Ishikawa (cell line): Measurements from ENCODE around the gene GCN1.

Experiments used
- CEBPB ChIP-seq: IDR thresholded peaks from 2 replicates; pipeline ENCODE4 v1.6.1; 2012
- CREB1 ChIP-seq: IDR thresholded peaks from 2 replicates; pipeline ENCODE4 v1.6.1; 2012; ENCODE audit warnings: low read depth
- EGR1 ChIP-seq: IDR thresholded peaks from 2 replicates; pipeline ENCODE4 v1.6.1; 2012
- EP300 ChIP-seq: IDR thresholded peaks from 2 replicates; pipeline ENCODE4 v1.6.1; 2012; ENCODE audit warnings: borderline replicate concordance
- FOXM1 ChIP-seq: IDR thresholded peaks from 2 replicates; pipeline ENCODE4 v1.6.1; 2012; ENCODE audit warnings: low read depth, borderline replicate concordance
- MAX ChIP-seq: IDR thresholded peaks from 2 replicates; pipeline ENCODE4 v1.6.1; 2012
- NFIC ChIP-seq: IDR thresholded peaks from 2 replicates; pipeline ENCODE4 v1.6.1; 2012
- RAD21 ChIP-seq: IDR thresholded peaks from 2 replicates; pipeline ENCODE4 v1.6.1; 2012; ENCODE audit warnings: low read depth
- REST ChIP-seq: IDR thresholded peaks from 2 replicates; pipeline ENCODE4 v1.6.1; 2012; ENCODE audit warnings: low read depth, mild to moderate bottlenecking
- TAF1 ChIP-seq: IDR thresholded peaks from 2 replicates; pipeline ENCODE4 v1.6.1; 2012; ENCODE audit warnings: low read depth, mild to moderate bottlenecking
- TCF12 ChIP-seq: IDR thresholded peaks from 2 replicates; pipeline ENCODE4 v1.6.1; 2012; ENCODE audit warnings: low read depth
- TEAD4 ChIP-seq: IDR thresholded peaks from 2 replicates; pipeline ENCODE4 v1.6.1; 2012
- USF1 ChIP-seq: IDR thresholded peaks from 2 replicates; pipeline ENCODE4 v1.6.1; 2012
- YY1 ChIP-seq: IDR thresholded peaks from 2 replicates; pipeline ENCODE4 v1.6.1; 2012; ENCODE audit warnings: low read depth
- ZBTB7A ChIP-seq: IDR thresholded peaks from 2 replicates; pipeline ENCODE4 v1.6.1; 2012; ENCODE audit warnings: low read depth

GCN1 gene

GRCh38 chr12:120181991-120182631 lies 12.4 kb downstream of the GCN1 start:
- TF ChIP-seq CREB1 (no peak), CEBPB (peak; percentile 95), TEAD4 (peak; percentile 60; the same call in 1 of the 2 replicates)

- TF ChIP-seq NFIC (no peak), MAX (no peak), YY1 (no peak), EP300 (no peak), TAF1 (no peak), CEBPB (no peak), EGR1 (no peak), USF1 (no peak), REST (no peak), RAD21 (no peak), FOXM1 (no peak), ZBTB7A (no peak), CREB1 (no peak)
Measured at GRCh38 chr12:120180975-120181374, 13.5 kb downstream of the GCN1 start.

- TF ChIP-seq MAX, result no peak
- no peak for TF ChIP-seq TCF12
- TF ChIP-seq TEAD4, result no peak
- no peak for TF ChIP-seq CEBPB
- no peak for TF ChIP-seq YY1
- TF ChIP-seq CREB1, result no peak
- no peak for TF ChIP-seq TAF1
- TF ChIP-seq FOXM1, result no peak
- TF ChIP-seq REST, result no peak
- no peak for TF ChIP-seq EP300
- TF ChIP-seq ZBTB7A, result no peak
- TF ChIP-seq NFIC, result no peak
- TF ChIP-seq RAD21, result no peak
- no peak for TF ChIP-seq USF1
- no peak for TF ChIP-seq EGR1
Measured at GRCh38 chr12:120175537-120175936, 19.0 kb downstream of the GCN1 start.

- no peak for TF ChIP-seq EGR1
- TF ChIP-seq RAD21, result no peak
- TF ChIP-seq REST, result no peak
- no peak for TF ChIP-seq FOXM1
- TF ChIP-seq TEAD4, result no peak
- no peak for TF ChIP-seq YY1
- no peak for TF ChIP-seq ZBTB7A
- TF ChIP-seq CEBPB, result no peak
- no peak for TF ChIP-seq EP300
- no peak for TF ChIP-seq CREB1
Measured at GRCh38 chr12:120175062-120175461, 19.5 kb downstream of the GCN1 start.

GRCh38 chr12:120172053-120172452 lies 22.5 kb downstream of the GCN1 start:
- TF ChIP-seq CEBPB, result no peak
- TF ChIP-seq TCF12, result no peak
- TF ChIP-seq RAD21, result no peak
- no peak for TF ChIP-seq TAF1
- no peak for TF ChIP-seq MAX
- TF ChIP-seq CREB1, result no peak
- TF ChIP-seq USF1, result no peak
- no peak for TF ChIP-seq EP300
- no peak for TF ChIP-seq ZBTB7A
- TF ChIP-seq EGR1, result no peak
- no peak for TF ChIP-seq TEAD4
- TF ChIP-seq REST, result no peak
